Motor neuron (in vitro differentiated cells): ENCODE measurements around the gene DNAI2. TPM values are rescaled to one million over a fixed set of nuclear protein-coding genes. Genes with fewer than 3 reads are reported as not detected.

Experiments used
- ATAC-seq, 8 experiments: fragments of 200-7000 bp; cut with Tn5 transposase; replicated peaks in 6 of 8; 2 replicates each; pipeline ENCODE4 v1.8.0; 2021; ENCODE audit warnings: mild to moderate bottlenecking in 8 of 8, moderate library complexity in 8 of 8
- H3K27ac ChIP-seq, 2 donors: fragments of 250-450 bp; sonication (Bioruptor Pico); 2 replicates each; pipeline ENCODE4 v1.9.0; 2021; ENCODE audit warnings: antibody characterized with exemption in 2 of 2, mild to moderate bottlenecking in 2 of 2, moderate library complexity in 1 of 2
- H3K4me1 ChIP-seq, 2 donors: fragments of 250-450 bp; sonication (Bioruptor Pico); replicated peaks in 1 of 2; 2 replicates each; pipeline ENCODE4 v1.6.1; 2021; ENCODE audit warnings: antibody characterized with exemption in 2 of 2, mild to moderate bottlenecking in 2 of 2, moderate library complexity in 1 of 2
- H3K4me3 ChIP-seq, 5 donors: fragments of 250-450 bp; sonication (Bioruptor Pico); 2 replicates each; pipeline ENCODE4 v1.9.0; 2021; ENCODE audit warnings: antibody characterized with exemption in 5 of 5, mild to moderate bottlenecking in 5 of 5, moderate library complexity in 4 of 5
- WGBS, 10 experiments: fragments of 450-650 bp; shearing (Covaris generic); methylation state at CpG; one replicate each; pipeline ENCODE4 v1.0.0; 2022; 5-methylcytosine and 5-hydroxymethylcytosine counted together
- in situ Hi-C, 9 experiments: fragments of 400-800 bp; cut with MboI; loops; one replicate each; pipeline ENCODE4 v1.15.0; 2021; ENCODE audit warnings: low sequenced_read_pairs in 9 of 9, low pct_unique_long_range_greater_than_20kb in 2 of 9; ENCODE audit not compliant: unreplicated experiment in 9 of 9
- total RNA-seq, 8 experiments: library from RNA; unstranded; fragments of 300-600 nt; gene quantifications; 2 replicates each; pipeline versions ENCODE4 v1.2.3 to v1.2.4, GENCODE V29; 2022

The DNAI2 gene
- 1 to 10 TPM in 1 of 8 experiments, under 1 TPM in 3, not detected in 4; 0.23 to 1.9 (median 0.36) TPM for total RNA-seq

GRCh38 chr17:74274060-74274708 is at the start of gene DNAI2:
TSS of gene DNAI2 (plus strand) at chr17:74274234. CDS start at chr17:74281818, 7,584 bp downstream.
- Histone ChIP-seq H3K4me1 (peaks cover 43 to 56% of the 10 kb centered on the region in 2 donors), H3K27ac (peak within 1 kb of the TSS; percentile 68 to 73), H3K4me3 (peak within 1 kb of the TSS in 1 of 5 donors; percentile 5)
- WGBS, 10 experiments: 7 to 38% (median 19%) methylated on average over 1 to 19 of the region's 33 CpGs; no CpG with 5 or more reads in 2 of the 10 experiments
- ATAC-seq: peak in 7 of 8 experiments; percentile 13 to 91 (median 81)
- in situ Hi-C loops: no loop called here

GRCh38 chr17:74224959-74225725 is 48.9 kb upstream of the DNAI2 start:
- Histone ChIP-seq H3K27ac (no peak overlapping the region), H3K4me3 (no peak overlapping the region), H3K4me1 (no peaks in the 10 kb centered on the region)
- ATAC-seq: no peak
- 75 to 91% (median 85%) methylated on average over 1 to 9 of the region's 20 CpGs; no CpG with 5 or more reads in 3 of the 10 experiments for WGBS, 10 experiments
- in situ Hi-C loops: loop anchor here in 2 of 9 experiments (25.0 kb wide), 1 partner anchor 137 kb away; the partner anchor contains the start of genes BTBD17 (in 2 of the 2) and GPR142 (in 2 of the 2)

- Histone ChIP-seq H3K27ac (no peak overlapping the region), H3K4me1 (no peaks in the 10 kb centered on the region), H3K4me3 (no peak overlapping the region)
- ATAC-seq: no peak
- in situ Hi-C loops: no loop called here
- WGBS, 10 experiments: 78 to 100% (median 82%) methylated on average over 1 to 6 of the region's 6 CpGs; no CpG with 5 or more reads in 2 of the 10 experiments
Measured at GRCh38 chr17:74226252-74226651, 47.8 kb upstream of the DNAI2 start.

GRCh38 chr17:74227271-74228080 is 46.6 kb upstream of the DNAI2 start:
- no peak overlapping the region for H3K4me3 ChIP-seq
- in situ Hi-C loops: no loop called here
- WGBS, 10 experiments: 52 to 96% (median 80%) methylated on average over 1 to 9 of the region's 10 CpGs; no CpG with 5 or more reads in 1 of the 10 experiments
- no peak overlapping the region for H3K27ac ChIP-seq
- peak in 5 of 8 experiments; percentile 12 to 58 (median 24) for ATAC-seq
- no peaks in the 10 kb centered on the region for H3K4me1 ChIP-seq

GRCh38 chr17:74228306-74228978 is 45.6 kb upstream of the DNAI2 start:
- in situ Hi-C loops: no loop called here
- WGBS, 10 experiments: 0 to 100% (median 80%) methylated on average over 1 to 3 of the region's 5 CpGs; no CpG with 5 or more reads in 5 of the 10 experiments
- H3K27ac ChIP-seq: no peak overlapping the region
- no peak overlapping the region for H3K4me3 ChIP-seq
- ATAC-seq: no peak
- no peaks in the 10 kb centered on the region for H3K4me1 ChIP-seq

- WGBS, 10 experiments: 75 to 100% (median 96%) methylated on average over 1 to 4 of the region's 16 CpGs; no CpG with 5 or more reads in 6 of the 10 experiments
- H3K27ac ChIP-seq: no peak overlapping the region
Measured at GRCh38 chr17:74230896-74231295, 43.1 kb upstream of the DNAI2 start.

GRCh38 chr17:74231928-74232907 is 41.8 kb upstream of the DNAI2 start:
- H3K4me3 ChIP-seq: no peak overlapping the region
- peak in 2 of 8 experiments; percentile 63 to 67 for ATAC-seq
- H3K27ac ChIP-seq: no peak overlapping the region
- peaks cover 0 to 12% of the 10 kb centered on the region in 2 donors for H3K4me1 ChIP-seq
- WGBS, 10 experiments: 20 to 100% (median 61%) methylated on average over 1 to 5 of the region's 17 CpGs; no CpG with 5 or more reads in 4 of the 10 experiments
- in situ Hi-C loops: no loop called here

More at GRCh38 chr17:74230896-74231295, 43.1 kb upstream of the DNAI2 start:
- in situ Hi-C loops: no loop called here
- H3K4me3 ChIP-seq: no peak overlapping the region
- H3K4me1 ChIP-seq: peaks cover 0 to 9% of the 10 kb centered on the region in 2 donors
- no peak for ATAC-seq

GRCh38 chr17:74233937-74234336 is 40.1 kb upstream of the DNAI2 start:
- Histone ChIP-seq H3K4me1 (peaks cover 0 to 12% of the 10 kb centered on the region in 2 donors), H3K27ac (no peak overlapping the region), H3K4me3 (no peak overlapping the region)
- in situ Hi-C loops: no loop called here
- ATAC-seq: no peak
- WGBS, 10 experiments: 67 to 100% (median 84%) methylated on average over 1 to 7 of the region's 8 CpGs; no CpG with 5 or more reads in 5 of the 10 experiments

GRCh38 chr17:74234486-74234885 is 39.5 kb upstream of the DNAI2 start:
- in situ Hi-C loops: no loop called here

GRCh38 chr17:74235040-74235581 is 38.9 kb upstream of the DNAI2 start:
- 67 to 96% (median 76%) methylated on average over 1 to 12 of the region's 19 CpGs; no CpG with 5 or more reads in 1 of the 10 experiments for WGBS, 10 experiments
- no peak overlapping the region for H3K27ac ChIP-seq
- peak in 2 of 8 experiments; percentile 28 to 53 for ATAC-seq

More at GRCh38 chr17:74234486-74234885, 39.5 kb upstream of the DNAI2 start:
- H3K27ac ChIP-seq: no peak overlapping the region
- H3K4me1 ChIP-seq: peaks cover 0 to 12% of the 10 kb centered on the region in 2 donors
- H3K4me3 ChIP-seq: no peak overlapping the region
- no peak for ATAC-seq
- WGBS, 10 experiments: 20 to 100% (median 94%) methylated on average over 1 of the region's 1 CpG; no CpG with 5 or more reads in 2 of the 10 experiments

GRCh38 chr17:74235911-74236371 is 38.1 kb upstream of the DNAI2 start:
- in situ Hi-C loops: no loop called here
- Histone ChIP-seq H3K4me1 (peaks cover 0 to 18% of the 10 kb centered on the region in 2 donors), H3K4me3 (no peak overlapping the region)

More at GRCh38 chr17:74235040-74235581, 38.9 kb upstream of the DNAI2 start:
- Histone ChIP-seq H3K4me3 (no peak overlapping the region), H3K4me1 (peaks cover 0 to 12% of the 10 kb centered on the region in 2 donors)
- in situ Hi-C loops: no loop called here

More at GRCh38 chr17:74235911-74236371, 38.1 kb upstream of the DNAI2 start:
- H3K27ac ChIP-seq: no peak overlapping the region
- 20 to 80% (median 42%) methylated on average over 1 to 5 of the region's 8 CpGs for WGBS, 10 experiments
- ATAC-seq: peak in 1 of 8 experiments; percentile 17
